NOMO-1 treated with dmso at 0.1 percent for 144 hours (cell line): Measurements from ENCODE around the gene UNC93A.
"Not testable (repeated sequence)": the region's sequence is repeated elsewhere in the genome, so short reads cannot be mapped to it uniquely, and the experiment has no call there.

Source experiments
- DNase-seq: peaks from one replicate; lab custom pipeline; 2025; ENCODE audit not compliant: unreplicated experiment; lab: John Stamatoyannopoulos, UW

UNC93A gene

DNA sequence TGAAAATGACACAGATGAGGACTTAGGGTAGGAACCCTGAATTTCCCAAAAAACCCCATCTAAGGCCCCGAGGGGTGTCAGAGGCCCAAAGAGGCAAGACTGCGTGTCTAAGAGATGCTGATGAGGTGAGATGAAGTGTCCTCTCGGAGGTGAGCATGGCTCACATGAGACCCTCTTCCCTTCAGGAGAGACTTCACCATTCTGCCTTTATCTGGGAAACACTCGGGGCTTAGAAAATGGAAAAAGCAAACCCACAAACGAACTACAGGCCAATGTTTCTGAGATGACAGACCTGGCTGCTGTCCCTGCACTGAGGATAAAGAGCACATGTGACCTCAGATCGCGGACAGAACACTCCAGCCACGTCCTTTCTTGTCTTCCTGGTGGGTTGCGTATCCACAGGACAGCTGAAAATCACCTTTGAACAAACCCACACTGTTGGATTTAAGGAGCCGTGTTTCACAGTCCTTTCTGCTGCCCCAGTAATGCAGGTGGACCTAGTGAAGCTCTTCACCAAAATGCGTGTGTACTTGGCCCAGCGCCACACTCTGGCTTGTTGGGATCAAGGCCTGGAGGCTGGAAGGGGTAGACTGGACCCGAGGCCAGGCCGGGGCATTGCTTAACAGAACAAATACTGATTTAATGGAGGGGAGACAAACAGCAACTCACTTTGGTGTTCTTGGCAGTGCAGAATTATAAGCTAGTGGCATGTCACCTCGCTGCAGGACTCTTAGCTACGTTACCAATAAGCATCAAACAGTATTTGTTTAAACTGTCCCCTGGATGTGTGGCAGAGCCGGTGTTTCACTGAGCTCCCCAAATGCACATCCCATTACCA is 18.5 kb downstream of the UNC93A start:
- not testable (repeated sequence) for DNase-seq

DNA sequence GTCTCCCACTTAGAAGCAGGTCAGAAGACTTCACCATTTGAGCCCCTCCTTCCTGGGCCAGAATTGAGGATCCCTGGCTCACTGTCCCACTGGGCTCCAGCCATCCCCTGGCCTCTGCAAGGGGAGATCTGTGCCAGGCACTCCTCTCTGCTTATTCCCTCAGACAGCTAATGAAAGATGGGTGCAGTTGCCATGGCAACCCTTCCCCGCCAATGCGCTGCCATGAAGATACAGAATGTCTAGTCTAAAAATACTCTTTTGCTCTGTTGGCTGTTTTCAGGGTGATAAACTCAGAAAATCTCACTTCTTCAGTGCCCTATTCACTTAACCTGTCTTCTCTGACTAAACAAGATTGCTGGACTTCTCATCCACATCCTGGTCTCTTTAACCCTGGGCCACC is 20.2 kb downstream of the UNC93A start:
- DNase-seq, result no peak

DNA sequence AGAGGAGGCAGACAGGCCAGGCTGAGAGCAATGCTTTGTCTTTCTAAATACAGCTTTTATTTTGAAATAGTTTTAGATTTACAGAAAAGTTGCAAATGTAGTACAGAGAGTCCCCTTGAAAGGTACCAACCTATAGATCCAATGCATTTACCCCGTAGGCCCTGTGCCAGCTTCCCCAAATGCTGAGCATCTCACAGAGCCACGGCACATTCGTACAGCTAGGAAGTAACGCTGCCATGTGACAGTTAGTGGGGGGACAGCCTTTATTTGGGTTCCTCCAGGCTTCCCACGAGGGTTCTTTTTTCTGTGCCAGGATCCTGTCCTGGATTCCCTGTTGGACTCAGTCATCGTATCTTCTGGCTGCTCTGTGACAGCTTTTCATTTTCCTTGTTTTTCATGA is 20.6 kb downstream of the UNC93A start:
- not testable (repeated sequence) for DNase-seq

DNA sequence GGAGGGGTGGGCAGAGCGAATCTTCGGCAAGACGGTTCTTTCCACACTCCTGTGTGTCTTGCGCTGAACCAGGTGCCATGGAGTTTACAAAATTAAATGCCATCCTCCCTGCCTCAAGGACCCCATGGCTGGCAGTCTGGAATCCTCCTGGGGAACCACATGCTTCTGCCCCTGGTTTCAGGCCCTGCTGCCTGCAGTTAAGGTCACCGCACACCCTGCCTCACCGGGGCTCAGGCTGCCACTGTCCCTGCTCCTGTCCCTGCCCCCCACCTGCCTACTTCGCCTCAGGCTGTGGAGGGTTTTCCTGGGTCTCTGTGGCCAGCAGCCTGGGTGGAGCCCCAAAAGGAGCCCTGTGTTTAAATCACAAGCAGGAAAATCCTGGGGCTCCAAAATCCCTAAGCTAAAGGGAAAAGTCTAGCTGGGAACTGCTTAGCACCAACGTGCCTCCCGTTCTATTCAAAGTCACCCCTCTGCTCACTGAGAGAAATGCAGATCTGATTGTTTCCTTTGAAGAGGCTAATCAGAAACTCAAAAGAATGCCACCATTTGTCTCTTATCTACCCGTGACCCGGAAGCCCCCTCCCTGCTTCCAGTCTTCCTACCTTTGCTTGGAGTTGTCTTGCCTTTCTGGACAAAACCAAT is 23.2 kb downstream of the UNC93A start:
- DNase-seq, result no peak

DNA sequence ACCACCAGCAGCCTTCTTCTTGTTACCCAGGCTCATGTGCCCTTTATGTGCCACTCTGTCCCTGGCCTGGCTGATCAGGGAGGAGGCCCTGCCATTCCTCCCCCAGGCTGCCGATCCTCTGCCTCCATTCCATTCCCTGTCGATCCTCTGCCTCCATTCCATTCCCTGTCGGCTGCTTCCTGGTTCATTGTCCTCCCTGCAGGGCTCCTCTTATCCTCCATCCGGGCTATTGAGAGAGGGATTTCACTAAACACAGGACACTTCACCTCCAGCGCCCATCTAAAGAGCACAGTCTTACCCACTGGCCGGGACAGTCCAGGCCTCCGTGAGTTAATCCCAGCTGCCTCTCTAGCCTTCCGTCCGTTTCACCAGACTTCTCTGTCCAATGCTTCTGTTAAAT is 26.1 kb downstream of the UNC93A start:
- DNase-seq, result no peak

DNA sequence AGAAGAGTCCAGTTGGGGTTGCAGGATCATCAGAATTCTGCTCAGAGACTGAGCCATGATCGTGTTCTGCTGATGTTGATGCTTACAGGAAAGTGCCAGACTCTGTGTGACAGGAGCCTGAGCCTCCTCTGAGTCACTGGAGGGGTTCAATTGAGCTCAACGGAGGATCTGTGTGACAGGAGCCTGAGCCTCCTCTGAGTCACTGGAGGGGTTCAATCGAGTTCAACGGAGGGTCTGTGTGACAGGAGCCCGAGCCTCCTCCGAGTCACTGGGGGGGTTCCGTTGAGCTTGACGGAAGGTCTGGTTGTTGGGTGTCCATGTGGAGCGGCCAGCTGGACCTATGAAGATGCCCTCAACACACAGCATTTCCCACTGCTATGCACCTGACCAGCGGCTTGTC is 27.2 kb downstream of the UNC93A start:
- DNase-seq, result not testable (repeated sequence)

DNA sequence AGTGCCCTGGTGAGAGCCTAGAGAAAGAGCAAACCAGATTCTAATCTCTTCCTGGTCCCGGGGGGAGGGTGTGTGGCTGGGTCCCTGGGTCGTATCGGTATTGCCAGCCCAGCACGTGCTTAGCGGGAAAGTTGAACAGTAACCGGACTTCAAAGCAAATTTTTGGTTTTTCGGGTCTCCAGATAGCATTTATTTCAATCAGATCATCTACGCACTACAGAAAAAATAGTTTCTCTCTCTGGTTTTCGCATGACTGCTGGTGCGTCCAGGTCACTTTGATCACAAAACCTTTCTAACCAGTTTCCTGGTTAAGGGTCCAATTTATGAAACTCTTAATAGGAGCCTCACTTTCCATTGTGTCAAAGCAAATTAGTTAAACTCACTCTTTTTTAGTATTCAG is 27.7 kb downstream of the UNC93A start:
- DNase-seq, result not testable (repeated sequence)

DNA sequence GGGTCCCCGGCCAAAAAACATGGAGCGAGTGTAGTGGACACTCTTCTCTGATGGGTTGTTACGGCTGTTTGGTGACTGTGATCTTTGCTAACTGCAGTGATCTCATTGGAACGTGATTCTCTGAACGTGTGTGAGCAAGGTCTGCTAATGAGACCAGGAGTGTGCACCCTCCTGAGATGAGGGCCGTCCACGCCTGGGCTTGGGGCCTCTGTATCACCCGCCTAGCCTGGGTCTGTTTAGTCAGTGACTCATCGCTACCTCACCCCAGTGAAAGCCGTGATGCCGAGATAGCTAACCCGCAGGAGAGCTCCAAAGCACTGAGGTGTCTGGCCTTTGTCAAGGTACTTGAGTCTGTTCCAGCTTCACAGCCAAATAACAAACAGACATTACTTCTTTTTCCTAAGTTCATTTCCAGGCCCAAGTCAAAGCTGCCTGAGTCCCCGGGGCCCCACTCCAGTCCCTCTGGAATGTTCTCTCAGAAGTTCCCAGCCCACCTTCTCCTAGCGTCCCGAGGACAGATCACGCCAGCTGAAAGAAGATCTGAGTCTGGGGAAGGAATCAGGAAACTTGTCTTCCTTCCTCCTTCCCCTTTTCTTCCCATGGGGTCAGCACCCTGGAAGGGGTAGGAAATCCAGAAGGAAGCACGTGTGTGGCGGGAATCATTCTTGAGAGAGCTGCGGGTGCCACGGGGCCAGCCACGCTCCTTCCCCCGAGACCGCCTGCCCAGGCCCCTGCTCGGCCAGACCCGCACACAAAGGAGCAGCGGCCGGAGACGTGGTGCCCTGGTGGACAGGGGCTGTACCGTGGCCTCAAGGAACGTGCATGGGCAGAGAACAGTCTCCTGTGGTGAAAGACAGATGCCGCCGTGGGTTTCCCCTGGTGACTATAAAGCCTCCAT is 29.0 kb downstream of the UNC93A start:
- not testable (repeated sequence) for DNase-seq

DNA sequence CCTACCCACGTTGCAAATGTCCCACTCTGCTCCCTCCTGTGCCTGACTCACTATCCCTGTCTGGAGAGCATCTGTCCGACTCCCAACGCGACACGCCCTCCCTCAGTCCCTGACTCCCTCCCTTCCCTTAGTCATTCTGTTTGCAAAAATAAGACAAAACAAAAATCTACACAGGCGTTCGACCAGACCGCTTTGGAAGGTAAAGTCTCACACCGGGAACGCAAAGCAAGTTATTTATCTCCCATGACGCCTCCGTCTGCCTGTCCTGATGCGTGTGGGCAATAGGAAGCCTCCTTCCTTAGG is 29.6 kb downstream of the UNC93A start:
- DNase-seq, result not testable (repeated sequence)

DNA sequence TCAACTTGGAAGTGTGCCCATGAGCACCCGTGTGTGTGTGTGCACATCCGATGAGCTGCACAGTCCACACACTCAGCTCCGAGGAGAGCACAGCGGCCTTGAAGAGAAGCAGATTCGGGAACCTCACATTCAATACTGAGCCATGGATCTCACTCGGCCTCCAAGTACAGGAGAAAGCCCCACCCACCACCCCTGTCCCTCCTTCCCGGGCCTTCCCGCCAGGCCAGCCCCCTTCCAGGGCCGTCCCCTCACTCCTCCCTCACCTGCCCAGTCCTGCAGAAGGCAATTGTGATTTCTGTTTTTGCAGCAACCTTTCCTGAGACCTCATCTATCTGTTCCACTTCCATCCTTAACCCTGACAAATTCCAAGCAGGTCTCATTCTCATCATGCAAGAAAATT is 30.1 kb downstream of the UNC93A start:
- DNase-seq, result not testable (repeated sequence)

DNA sequence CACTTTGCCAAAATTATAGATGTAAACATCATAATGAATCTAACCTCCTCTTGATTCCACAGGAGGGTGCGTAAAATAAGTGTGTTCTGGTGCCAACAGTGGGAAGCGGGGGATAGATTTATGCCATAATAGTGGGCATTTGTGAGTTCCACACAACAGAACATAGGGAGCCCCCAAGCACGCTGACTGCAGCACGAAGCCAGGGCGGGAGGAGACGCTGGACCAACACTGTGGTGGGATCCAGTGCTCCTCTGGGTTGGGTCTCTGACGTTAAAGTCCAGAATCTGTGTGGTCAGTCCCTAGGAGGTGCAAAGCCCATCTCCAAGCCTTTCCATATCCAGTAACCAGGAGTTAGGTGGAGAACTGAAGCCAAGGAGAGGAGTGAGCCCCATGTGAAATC is 32.0 kb downstream of the UNC93A start:
- DNase-seq, result no peak

DNA sequence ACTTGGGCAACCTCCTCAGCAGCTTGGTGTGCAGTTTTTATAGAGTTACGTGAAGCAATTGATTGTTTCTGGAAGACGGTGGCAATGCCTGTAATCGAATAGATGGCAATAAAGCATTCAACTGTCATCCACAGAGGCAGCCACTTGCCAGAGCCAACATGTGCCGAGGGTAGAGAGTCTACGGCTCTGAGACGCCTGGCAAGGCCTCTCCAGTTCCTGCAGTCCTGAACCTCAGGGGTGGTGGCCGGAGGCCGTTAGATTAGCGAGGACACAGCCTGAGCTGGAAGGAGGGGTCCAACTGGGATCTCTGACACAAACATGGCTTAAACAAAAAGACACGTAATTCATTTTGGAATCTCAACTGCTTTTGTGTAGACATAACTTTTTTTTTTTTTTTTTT is 33.0 kb downstream of the UNC93A start:
- DNase-seq, result no peak

DNA sequence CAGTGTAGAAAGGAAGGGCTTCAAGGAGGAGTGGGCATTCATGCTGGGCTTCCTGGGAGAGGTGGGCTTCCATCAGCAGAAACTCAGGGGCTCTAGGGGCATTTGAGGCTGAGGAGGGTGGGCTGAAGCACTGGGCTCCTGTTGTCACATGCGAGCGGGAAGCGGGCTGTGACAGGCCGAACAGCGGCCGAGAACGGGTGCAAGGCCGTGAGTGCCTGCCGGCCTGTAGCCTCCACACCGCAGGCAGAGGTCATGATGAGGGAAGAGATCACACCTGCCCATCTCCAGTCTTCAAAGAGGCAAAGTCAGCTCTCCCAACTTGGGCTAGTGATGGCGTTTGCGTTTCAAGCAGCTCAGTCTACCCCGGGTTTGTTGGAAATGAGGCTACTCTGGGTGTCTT is 34.7 kb downstream of the UNC93A start:
- no peak for DNase-seq

DNA sequence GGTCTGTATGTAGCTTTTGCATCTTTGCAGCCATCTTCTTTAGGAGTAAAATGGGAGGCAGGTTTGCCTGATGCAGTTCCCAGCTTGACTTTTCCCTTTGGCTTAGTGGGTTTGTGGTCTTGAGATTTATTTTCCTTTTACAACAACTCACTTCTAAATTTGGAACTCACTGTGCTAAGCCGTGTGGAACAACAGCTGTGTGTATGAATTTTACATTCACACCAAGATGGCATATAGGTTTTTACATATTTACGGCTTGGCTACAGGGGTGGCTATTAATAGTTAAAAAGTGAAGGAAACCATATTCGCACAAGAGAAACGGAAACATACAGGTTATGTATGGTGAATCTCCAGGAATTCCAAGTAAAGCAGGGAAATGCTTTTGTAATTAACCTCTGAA is 36.3 kb downstream of the UNC93A start:
- DNase-seq, result no peak

DNA sequence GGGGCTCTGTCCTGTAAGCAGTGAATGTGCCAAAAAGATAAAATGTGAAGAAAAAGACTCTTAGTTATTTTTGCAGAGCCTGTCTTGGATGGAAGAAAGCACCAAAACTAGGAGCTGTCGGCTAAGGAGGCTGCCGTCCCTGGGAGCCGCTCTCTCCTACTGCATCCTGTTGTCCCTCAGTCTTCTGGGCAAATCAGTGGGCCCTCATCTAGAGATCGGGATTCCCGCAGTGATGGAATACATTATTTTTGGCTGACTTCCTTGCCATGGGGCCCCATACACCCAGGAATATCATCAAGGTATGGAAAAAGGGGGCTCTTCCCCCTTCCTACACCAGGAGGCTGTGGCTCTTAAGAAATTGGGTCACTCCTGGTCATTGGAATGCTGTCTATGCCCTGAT is 37.0 kb downstream of the UNC93A start:
- no peak for DNase-seq

DNA sequence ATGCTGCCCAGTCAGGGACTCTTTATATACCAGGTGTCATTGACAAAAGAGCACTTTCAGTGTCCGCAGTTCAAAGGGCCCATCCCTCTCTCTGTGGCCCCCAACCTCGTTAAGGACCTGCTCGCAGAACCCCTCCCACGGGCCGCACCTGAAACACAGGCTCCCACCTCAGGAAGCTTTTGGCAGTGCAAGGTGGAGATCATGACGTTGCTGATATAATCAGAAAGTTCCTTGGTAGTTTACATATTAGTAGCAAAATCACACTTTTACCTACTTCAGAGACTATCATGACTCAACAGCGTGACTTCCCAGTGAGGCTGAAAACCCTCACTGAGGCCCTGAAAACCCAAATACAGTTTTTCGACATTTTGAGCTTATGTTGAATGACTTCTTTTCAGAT is 37.9 kb downstream of the UNC93A start:
- no peak for DNase-seq

DNA sequence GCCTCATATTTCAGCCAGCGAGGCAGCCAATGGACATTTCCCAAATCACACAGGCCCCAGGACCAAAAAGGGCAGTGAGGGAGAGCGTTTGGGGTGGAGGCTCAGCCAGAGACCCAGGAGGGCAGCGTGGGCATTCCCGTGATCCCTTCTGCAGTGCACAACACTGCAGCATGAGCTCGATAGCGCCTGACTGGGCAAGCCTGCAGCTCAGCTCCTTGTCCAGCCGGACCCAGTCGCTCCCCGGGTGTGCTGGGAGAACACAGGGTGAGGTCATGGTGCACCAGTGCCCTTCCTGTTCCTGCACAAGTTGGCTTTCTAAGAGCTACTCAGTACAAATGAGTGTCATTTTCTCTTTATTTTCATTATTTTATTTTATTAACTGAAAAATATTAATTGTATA is 39.6 kb downstream of the UNC93A start:
- DNase-seq, result no peak

DNA sequence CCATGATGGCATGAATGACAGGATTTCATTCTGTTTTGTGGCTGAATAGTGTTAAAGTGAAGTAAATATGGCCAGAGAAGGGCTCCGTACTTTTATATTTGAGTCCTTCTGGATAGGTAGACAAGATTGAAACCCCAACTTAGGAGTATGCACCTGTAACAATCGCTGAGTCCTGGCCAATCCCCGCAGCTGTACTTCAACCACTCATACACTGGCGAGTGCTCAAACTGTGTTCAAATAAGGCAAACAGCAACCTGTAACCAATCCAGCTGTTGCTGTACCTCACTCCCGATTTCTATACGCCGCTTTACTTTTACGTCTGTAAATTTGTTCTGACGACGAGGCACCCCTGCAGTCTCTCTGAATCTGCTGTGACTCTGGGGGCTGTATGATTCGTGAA is 40.5 kb downstream of the UNC93A start:
- no peak for DNase-seq

DNA sequence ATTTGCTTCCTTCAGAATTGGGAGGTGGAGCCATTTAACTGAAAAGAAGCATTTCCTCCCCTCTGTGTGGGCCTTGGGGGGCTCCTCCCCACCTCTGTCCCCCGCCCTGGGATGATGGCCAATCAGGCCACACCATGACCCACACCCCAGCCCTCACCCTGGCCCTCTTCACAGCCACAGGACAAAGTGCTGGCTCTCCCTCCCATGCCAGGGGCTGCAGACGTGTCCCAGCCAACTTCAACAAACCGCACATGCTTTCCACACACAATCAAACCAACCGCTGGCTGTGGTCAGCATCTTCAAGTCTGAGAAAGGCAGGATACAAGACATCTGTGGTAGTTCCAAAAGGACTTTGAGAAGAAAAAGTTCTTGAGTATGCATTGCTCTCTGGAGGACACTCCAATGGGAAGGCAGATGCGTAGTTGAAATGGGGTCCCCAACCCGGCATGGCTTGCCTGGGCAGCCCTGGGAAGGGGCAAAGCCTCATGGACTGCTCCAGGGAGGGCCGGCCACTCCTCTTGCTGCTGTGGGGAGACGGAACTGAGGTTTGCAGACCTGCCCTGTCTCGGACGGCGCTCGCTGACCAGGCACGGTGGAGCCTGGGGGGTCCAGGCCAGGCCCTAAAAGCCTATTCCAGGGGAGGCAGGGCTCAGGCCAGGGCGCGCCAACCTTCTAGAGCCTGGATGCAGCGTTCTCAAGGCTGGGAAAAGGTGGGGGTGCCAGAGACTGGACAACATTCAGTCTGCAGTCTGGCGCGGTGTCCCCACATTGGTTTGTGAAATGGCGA is 45.9 kb downstream of the UNC93A start:
- no peak for DNase-seq

DNA sequence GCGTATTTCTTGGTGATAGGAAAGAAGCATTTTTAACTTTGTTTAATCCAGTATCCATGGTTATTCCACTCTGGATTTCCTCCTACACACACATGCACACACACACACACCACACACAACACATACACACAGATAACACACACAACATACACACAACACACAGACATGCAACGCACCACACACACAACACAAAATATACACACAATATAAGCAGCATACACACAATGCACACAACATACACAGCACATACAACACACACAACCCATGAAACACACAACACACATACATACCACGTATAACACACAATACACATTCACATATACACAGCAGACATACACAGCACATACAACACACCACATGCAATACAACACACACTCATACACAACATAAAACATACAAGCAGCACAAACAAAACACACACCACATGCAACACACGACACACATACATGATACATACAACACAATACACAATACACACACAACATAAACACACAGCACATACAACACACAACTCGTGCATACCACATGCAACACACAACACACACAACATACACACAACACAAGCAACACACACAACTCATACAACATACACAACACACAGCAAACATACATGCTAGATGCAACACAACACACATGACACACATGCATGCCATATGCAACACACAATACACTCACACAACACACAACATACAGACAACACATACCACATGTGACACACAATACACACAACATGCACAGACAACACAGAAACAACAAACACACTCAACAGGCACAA is 46.7 kb downstream of the UNC93A start:
- no peak for DNase-seq
